DOHH2 (cell line): Measurements from ENCODE around the gene TRAF3.
A peak's percentile ranks its signal among the peaks of the same experiment; 100 is the strongest.

Source experiments
- H3F3A ChIP-seq: fragments of 200-600 bp; sonication (generic), shearing (Covaris generic); 2 replicates; pipeline ENCODE4 v1.6.0; 2016; ENCODE audit warnings: antibody characterized with exemption, mild to moderate bottlenecking; ENCODE audit not compliant: control insufficient read depth, insufficient read depth
- H3K27ac ChIP-seq: fragments of 200-600 bp; sonication (generic); 2 replicates; pipeline ENCODE4 v1.5.1; 2014; ENCODE audit warnings: low read depth, mild to moderate bottlenecking, low read length, moderate library complexity
- H3K27me3 ChIP-seq: fragments of 200-600 bp; sonication (generic); 2 replicates; pipeline ENCODE4 v1.6.1; 2014; ENCODE audit warnings: mild to moderate bottlenecking, low read length, mixed read lengths; ENCODE audit not compliant: control insufficient read depth
- H3K36me3 ChIP-seq: fragments of 200-600 bp; sonication (generic); 2 replicates; pipeline ENCODE4 v1.6.1; 2014; ENCODE audit warnings: mild to moderate bottlenecking, low read length, moderate library complexity, mixed read lengths; ENCODE audit not compliant: control insufficient read depth
- H3K4me1 ChIP-seq: fragments of 200-600 bp; sonication (generic); 2 replicates; pipeline ENCODE4 v1.6.1; 2014; ENCODE audit warnings: mild to moderate bottlenecking, low read length, mixed read lengths; ENCODE audit not compliant: control insufficient read depth
- H3K4me2 ChIP-seq: fragments of 200-600 bp; sonication (generic); 2 replicates; pipeline ENCODE4 v1.6.0; 2014; ENCODE audit warnings: mild to moderate bottlenecking, low read length, moderate library complexity
- H3K4me3 ChIP-seq: fragments of 200-600 bp; sonication (generic); 2 replicates; pipeline ENCODE4 v1.5.1; 2014; ENCODE audit warnings: mild to moderate bottlenecking, low read length, mixed read lengths
- H3K79me2 ChIP-seq: fragments of 200-600 bp; sonication (generic); 2 replicates; pipeline ENCODE4 v1.6.1; 2014; ENCODE audit warnings: mild to moderate bottlenecking, low read length, mixed read lengths; ENCODE audit not compliant: control insufficient read depth
- H3K9me2 ChIP-seq: fragments of 200-600 bp; sonication (generic); replicated peaks from 2 replicates; pipeline ENCODE4 v1.6.1; 2014; ENCODE audit warnings: mild to moderate bottlenecking, low read length, mixed read lengths; ENCODE audit not compliant: control insufficient read depth
- H3K9me3 ChIP-seq: fragments of 200-600 bp; sonication (generic); 2 replicates; pipeline ENCODE4 v1.6.1; 2014; ENCODE audit warnings: antibody characterized with exemption, low read length, mixed read lengths; ENCODE audit not compliant: control insufficient read depth, insufficient read depth
- H4K20me1 ChIP-seq: fragments of 200-600 bp; sonication (generic); 2 replicates; pipeline ENCODE4 v1.6.0; 2014; ENCODE audit warnings: low read depth, mild to moderate bottlenecking, antibody characterized with exemption, low read length, moderate library complexity; ENCODE audit not compliant: control insufficient read depth, insufficient read depth
- CTCF ChIP-seq: fragments of 200-600 bp; sonication (generic); IDR thresholded peaks from one replicate; pipeline ENCODE4 v1.5.1; 2014; ENCODE audit warnings: antibody characterized with exemption, mild to moderate bottlenecking, low read depth, low read length; ENCODE audit not compliant: poor library complexity, severe bottlenecking
- EZH2phosphoT487 ChIP-seq: fragments of 200-600 bp; sonication (generic); IDR thresholded peaks from 2 replicates; pipeline ENCODE4 v1.6.1; 2017; ENCODE audit warnings: borderline replicate concordance, mild to moderate bottlenecking, antibody characterized with exemption, low read length, moderate library complexity, mixed read lengths

The TRAF3 gene

GRCh38 chr14:102947321-102948103, 170.3 kb downstream of the TRAF3 start:
- TF ChIP-seq EZH2phosphoT487 (no peak), CTCF (no peak)
- H3K4me3 ChIP-seq: peak overlapping the region; percentile 71
- peaks cover 4% of the 10 kb centered on the region; the same call in 1 of the 2 replicates for H3F3A ChIP-seq
- H3K27me3 ChIP-seq: no peaks in the 10 kb centered on the region
- no peaks in the 10 kb centered on the region for H3K79me2 ChIP-seq
- no peaks in the 10 kb centered on the region for H4K20me1 ChIP-seq
- peak overlapping the region; percentile 78 for H3K27ac ChIP-seq
- H3K9me3 ChIP-seq: no peaks in the 10 kb centered on the region
- H3K4me1 ChIP-seq: peaks cover 48% of the 10 kb centered on the region
- peak overlapping the region; percentile 80 for H3K4me2 ChIP-seq
- no peaks in the 10 kb centered on the region for H3K9me2 ChIP-seq
- no peaks in the 10 kb centered on the region for H3K36me3 ChIP-seq

GRCh38 chr14:102948698-102949061, 171.4 kb downstream of the TRAF3 start:
- Histone ChIP-seq H3K36me3 (no peaks in the 10 kb centered on the region), H3K9me3 (no peaks in the 10 kb centered on the region), H3K27me3 (no peaks in the 10 kb centered on the region), H3K9me2 (no peaks in the 10 kb centered on the region), H3K4me2 (peak overlapping the region; percentile 71), H3K27ac (peak overlapping the region; percentile 87), H3K4me3 (peak overlapping the region; percentile 67), H3K4me1 (peaks cover 40% of the 10 kb centered on the region), H4K20me1 (no peaks in the 10 kb centered on the region), H3F3A (peaks cover 4% of the 10 kb centered on the region; the same call in 1 of the 2 replicates), H3K79me2 (no peaks in the 10 kb centered on the region)
- no peak for TF ChIP-seq EZH2phosphoT487
- no peak for TF ChIP-seq CTCF

DNA sequence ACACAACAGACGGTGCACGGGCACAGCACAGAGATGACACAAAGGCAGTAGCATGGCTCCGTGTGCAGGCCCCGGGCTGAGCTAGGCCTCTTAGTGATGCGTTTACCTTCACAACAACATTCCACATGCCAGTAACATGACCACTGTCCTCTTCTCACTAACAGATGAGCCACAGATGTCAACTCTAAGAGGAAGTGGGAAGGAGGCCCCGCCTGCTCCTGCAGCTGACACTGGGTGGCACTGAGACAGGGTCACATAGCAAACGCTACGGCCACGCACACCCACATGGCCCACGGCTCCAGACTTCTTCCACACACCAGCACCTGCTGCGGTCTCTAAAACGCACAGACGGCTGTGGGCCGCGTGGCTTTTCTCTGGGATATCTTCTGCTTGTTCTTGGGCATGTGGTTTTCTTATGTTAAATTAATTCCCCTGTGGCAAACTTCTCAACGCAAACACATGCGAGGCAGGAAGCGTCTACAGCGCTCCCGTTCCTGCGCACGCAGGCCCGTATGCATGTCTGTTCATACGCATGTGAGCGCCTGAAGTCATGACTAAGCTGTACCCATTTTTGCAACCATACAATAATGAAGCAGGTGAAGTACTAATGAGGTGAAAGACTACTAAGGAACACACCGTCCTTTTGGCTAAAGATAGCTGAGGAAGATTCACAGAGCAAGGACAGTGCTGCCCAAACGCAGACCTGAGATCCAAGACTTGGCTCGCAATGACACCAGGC, 172.0 kb downstream of the TRAF3 start:
- Histone ChIP-seq H3K27ac (peak overlapping the region; percentile 87), H3K36me3 (no peaks in the 10 kb centered on the region), H3K9me3 (no peaks in the 10 kb centered on the region), H3K4me2 (peak overlapping the region; percentile 71), H3F3A (peaks cover 4% of the 10 kb centered on the region; the same call in 1 of the 2 replicates), H3K27me3 (no peaks in the 10 kb centered on the region), H3K79me2 (no peaks in the 10 kb centered on the region), H3K9me2 (no peaks in the 10 kb centered on the region), H4K20me1 (no peaks in the 10 kb centered on the region), H3K4me1 (peaks cover 40% of the 10 kb centered on the region), H3K4me3 (peak overlapping the region; percentile 67)
- TF ChIP-seq CTCF (no peak), EZH2phosphoT487 (no peak)
